Stimulated activated CD4-positive, alpha-beta T cell treated with anti-CD3 and anti-CD28 coated beads, TNF-alpha, amount 100 ng/mL, for 48 hours (primary cell): ENCODE results near the gene GORAB.

Source experiments
- DNase-seq, 3 donors: peaks; one replicate each; pipeline ENCODE4 v3.0.0-alpha.2; 2020; ENCODE audit warnings: low read depth in 3 of 3

GORAB gene

DNA sequence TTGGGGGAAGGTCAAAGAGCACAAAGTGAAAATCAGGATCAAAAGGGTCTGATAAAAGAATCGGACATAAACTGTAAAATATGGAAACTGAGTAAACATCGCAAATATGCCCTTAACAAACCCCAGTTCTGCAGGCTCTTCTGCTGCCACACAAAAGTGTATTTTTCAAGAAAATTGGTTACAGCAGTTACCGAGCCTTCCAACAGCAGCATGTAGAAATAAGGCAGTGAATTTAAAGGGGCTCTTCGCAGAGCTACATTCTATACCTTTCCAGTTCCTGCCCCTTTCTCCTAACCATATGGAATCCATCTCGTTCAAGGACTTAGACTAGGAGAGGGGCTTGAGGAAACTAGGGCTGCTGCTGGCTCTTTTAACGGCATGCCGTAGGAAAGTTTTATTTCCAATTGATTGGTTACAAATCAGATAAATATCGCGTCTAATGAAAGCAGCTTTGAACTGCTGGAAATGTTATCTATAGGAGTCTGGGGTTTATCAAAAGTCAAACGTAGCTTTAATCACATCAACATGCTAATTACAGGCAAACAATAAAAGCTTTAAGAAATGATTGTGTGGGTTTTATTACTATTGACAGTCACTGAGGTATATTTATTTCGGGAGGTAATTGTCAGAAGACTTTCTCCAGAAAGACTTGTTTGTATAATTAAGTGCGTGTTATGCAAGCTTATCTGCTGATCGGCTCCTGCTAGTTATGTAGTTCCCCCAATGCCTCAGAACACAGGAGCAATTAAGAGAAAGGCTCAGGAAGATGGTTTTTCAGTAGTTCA lies 59.1 kb downstream of the GORAB start:
- no peak for DNase-seq

DNA sequence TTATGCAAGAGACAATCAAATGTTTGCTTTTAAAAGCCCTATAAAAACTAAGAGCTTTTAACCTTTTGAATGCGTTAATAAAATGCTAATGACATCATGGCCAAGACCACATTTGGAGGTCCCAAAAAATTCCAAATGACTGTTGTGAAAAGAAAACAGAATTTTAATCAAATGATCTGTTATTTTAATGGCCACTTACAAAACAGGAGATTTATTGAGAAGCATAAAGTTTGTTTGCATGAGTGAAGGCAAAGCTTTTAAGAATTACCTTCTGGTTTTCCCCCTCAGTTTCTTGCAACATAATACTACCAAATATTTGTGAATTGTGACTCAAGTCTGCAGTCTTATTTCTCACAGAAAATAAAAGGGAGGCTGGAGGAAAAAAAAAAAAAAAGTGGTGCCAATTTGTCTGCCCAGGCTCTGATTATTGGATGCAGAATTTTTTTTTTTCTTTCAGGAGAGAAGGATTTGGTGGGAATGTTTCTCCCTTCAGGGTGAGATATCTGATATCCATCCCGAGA lies 60.7 kb downstream of the GORAB start:
- DNase-seq = no peak

DNA sequence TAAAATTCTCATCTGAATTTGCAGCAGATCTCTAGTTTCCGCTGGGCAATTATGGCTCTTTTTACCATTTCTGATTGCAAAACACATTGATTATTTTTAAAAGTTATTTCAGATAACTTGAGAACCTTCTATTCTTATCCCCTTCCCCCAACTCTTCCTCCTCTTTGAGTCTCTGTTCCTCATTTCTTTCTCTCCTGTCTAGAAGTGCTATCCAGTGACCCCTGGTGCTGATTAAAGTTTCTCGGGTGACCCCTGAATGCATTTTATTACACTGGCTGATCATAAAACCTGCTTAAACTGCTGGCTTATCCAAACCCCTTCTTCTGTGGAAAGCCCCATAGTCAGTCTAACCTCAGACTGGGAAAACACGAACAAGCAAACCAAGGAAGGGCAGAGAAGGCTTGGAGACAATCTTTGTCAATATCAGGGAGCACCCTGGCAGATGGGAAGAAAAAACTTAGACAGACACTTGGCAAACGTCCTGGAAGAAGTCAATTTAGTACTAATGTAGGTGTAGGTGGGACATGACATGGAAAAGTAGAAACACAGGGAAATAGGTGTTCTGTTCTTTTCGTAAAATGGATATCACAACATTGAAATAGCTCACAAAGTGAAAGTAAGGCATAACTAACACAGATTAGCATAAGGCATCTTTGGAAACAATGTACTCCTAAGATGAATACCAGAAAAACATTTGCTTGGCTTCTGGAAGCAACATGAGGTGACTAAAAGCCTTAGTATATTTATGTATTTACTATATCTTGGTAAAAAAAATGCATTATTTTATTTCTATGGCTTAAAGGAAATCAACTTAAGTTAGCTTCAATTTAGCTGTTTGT lies 61.4 kb downstream of the GORAB start:
- no peak for DNase-seq

DNA sequence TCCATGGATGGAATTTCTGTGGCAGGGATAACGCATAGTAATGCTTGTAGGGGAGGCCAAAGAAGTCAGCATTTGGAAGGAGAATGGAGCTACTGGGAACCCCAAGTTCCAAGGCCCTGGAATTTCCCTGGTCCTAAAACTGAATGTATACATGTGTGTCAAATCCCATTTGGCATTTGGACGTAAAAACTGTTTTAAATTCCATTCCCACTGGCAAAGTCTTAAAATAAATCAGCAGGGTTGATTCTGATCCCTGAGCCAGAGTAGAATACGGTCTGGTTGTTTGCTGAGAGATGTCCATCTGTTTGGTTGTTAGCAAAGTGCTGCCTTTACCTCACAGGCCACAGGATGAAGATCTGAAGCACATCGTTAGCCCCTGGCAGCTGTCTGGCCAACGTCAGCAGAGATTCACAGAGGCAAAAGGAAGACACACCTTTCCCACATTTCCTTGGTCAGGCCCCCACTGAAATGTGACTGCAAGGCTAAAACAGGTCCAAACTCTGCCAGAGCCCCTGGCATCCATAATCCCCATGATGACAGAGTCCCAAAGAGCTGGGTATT lies 62.2 kb downstream of the GORAB start:
- no peak for DNase-seq

DNA sequence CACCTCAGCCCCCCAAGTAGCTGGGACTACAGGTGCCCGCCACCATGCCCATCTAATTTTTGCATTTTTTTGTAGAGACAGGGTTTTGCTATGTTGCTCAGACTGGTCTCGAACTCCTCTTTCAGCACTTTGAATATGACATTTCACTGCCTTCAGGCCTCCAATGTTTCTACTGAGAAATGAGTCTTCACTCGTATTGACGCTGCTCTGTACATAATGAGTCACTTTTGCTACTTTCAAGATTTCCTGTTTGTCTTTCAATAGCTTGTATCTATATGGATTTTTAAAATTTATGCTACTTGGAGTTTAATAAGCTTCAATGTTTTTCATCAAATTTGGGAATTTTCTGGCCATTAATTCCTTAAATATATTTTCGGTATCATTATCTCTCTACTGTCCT lies 64.7 kb downstream of the GORAB start:
- no peak for DNase-seq

DNA sequence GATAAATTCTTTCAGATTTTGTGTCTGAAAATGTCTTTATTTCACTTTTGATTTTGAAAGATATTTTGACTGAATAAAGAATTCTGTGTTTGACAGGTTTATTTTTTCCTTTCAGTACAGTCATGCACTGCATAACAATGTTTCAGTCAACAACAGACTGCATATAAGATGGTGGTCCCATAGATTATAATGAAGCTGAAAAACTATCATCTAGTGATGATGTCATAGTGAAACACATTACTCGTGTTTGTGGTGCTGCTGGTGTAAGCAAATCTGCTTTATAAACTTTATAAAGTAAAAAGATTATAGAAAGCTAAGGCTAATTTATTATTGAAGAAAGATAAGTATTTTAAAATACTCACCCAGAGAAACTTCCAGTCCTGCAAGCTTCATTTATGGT lies 66.7 kb downstream of the GORAB start:
- DNase-seq = no peak

DNA sequence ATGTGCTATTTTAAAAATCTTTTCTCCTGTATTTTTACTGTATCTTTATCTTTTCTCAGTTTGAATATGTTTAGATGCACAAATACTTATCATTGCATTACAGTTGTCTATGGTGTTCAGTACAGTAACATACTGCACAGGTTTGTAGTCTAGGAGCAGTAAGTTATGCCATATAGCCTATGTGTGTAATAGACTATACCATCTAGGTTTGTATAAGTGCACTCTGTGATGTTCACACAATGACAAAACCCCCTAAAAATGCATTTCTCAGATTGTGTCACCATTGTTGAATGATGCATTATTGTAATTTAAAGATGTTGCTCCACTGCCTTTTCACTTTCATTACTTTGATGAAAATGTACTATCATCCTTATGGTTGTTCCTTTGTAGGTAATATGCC lies 67.1 kb downstream of the GORAB start:
- DNase-seq = no peak

DNA sequence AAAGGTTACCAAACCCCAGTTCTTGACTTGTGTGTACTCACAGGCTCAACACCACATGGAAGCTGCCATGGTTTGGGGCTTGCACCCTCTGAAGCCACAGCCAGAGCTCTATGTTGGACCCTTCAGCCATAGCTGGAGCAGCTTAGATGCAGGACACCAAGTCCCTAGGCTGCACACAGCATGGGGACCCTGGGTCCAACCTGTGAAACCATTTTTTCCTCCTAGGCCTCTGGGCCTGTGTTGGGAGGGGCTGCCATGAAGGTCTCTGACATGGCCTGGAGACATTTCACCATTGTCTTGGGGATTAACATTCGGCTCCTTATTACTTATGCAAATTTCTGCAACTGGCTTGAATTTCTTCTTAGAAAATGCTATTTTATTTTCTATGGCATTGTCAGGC lies 69.9 kb downstream of the GORAB start:
- DNase-seq = no peak
